ENCODE measurements around the gene UBE2R2. TPM values are rescaled to one million over a fixed set of nuclear protein-coding genes. Genes with fewer than 3 reads are reported as not detected.

UBE2R2 gene
- total and polyA plus RNA-seq, 10 of the 15 experiments (the other 5 are each of a cell fraction or from before 2014, with no cell fraction given), result 7.2 to 32.8 (median 17.2) TPM

GRCh38 chr9:33781736-33782135 lies 35.2 kb upstream of the UBE2R2 start (continued):
- no peak for TF ChIP-seq ZNF592 (IDR thresholded peaks at IDR 0.05)
- TF ChIP-seq JUND (IDR thresholded peaks at IDR 0.05; ENCODE audit: low read depth, low read length), result no peak
- TF ChIP-seq ZNF622 (IDR thresholded peaks at IDR 0.05), result no peak
- no peak for TF ChIP-seq SIN3A (IDR thresholded peaks at IDR 0.05; ENCODE audit: low read depth, low read length)
- no peak for TF ChIP-seq ELK1 (IDR thresholded peaks at IDR 0.05; ENCODE audit: low read depth, low read length)

- Histone ChIP-seq H3K9me3 (replicated peaks; ENCODE audit: control insufficient read depth, insufficient read depth, low read length) (no peaks in the 10 kb centered on the region), H3K27me3 (replicated peaks in 1 of 2; ENCODE audit: control insufficient read depth in 2 of 2, insufficient read depth in 2 of 2, low read length in 1 of 2) (no peaks in the 10 kb centered on the region), H3K4me2 (ENCODE audit: control insufficient read depth, insufficient read depth) (no peak overlapping the region), H3K9ac (ENCODE audit: control insufficient read depth, insufficient read depth, low read length) (no peak overlapping the region), H3K79me2 (ENCODE audit: control insufficient read depth, insufficient read depth, low read length) (no peaks in the 10 kb centered on the region), H3K4me3 (no peak overlapping the region), H3K4me1 (ENCODE audit: control insufficient read depth, insufficient read depth, low read length) (no peaks in the 10 kb centered on the region), H3K36me3 (ENCODE audit: control insufficient read depth in 2 of 2, insufficient read depth in 2 of 2, low read length in 1 of 2) (no peaks in the 10 kb centered on the region), H4K20me1 (ENCODE audit: control insufficient read depth, insufficient read depth) (no peaks in the 10 kb centered on the region), H3K27ac (ENCODE audit: control insufficient read depth, insufficient read depth) (no peak overlapping the region), H2AFZ (ENCODE audit: control insufficient read depth, low read depth, low read length) (no peak overlapping the region)
- intact Hi-C loops (cut with micrococcal nuclease; ENCODE audit: unreplicated experiment), result no loop called here
- ChIA-PET POLR2A (interaction anchor here (0.6 kb wide), 1 partner anchor 924 kb away, joined by 6 read pairs; no protein-coding TSS in a partner anchor), SMC1A (ENCODE audit: uncharacterized antibody, unreplicated experiment) (no interaction called here), RAD21 (ENCODE audit: unreplicated experiment) (interaction anchor here (1.6 kb wide), 1 partner anchor 158 kb away, joined by 3 read pairs; no protein-coding TSS in a partner anchor), CTCF (interaction anchor here (0.7 kb wide), 1 partner anchor 10 kb away, joined by 3 read pairs; no protein-coding TSS in a partner anchor)
- 24% methylated on average over 4 of the region's 4 CpGs for WGBS (ENCODE audit: insufficient coverage, insufficient replicate concordance, low lambda C conversion rate, missing lambda C conversion rate)
- FAIRE-seq (no peak), DNase-seq (ENCODE audit: low read depth, low spot score) (no peak), ATAC-seq (no peak)
- in situ Hi-C loops (cut with MboI), result no loop called here
- no TSS peak for BruUV-seq (replicated peaks)
- no peak for TF ChIP-seq RFX5 (IDR thresholded peaks at IDR 0.05; ENCODE audit: low read depth, low read length)
- TF ChIP-seq SPI1 (IDR thresholded peaks at IDR 0.05; ENCODE audit: borderline replicate concordance, insufficient read depth, low read depth, low read length), result no peak
- TF ChIP-seq ELK1 (IDR thresholded peaks at IDR 0.05; ENCODE audit: low read depth, low read length), result no peak
- TF ChIP-seq E4F1 (IDR thresholded peaks at IDR 0.05; ENCODE audit: borderline replicate concordance, partially characterized antibody), result no peak
- TF ChIP-seq MAX (IDR thresholded peaks at IDR 0.05; ENCODE audit: low read depth, low read length), result no peak
- TF ChIP-seq GABPA (IDR thresholded peaks at IDR 0.05; ENCODE audit: low read depth), result no peak
- no peak for TF ChIP-seq GATAD2B (conservative IDR thresholded peaks at IDR 0.05; ENCODE audit: low read depth)
- no peak for TF ChIP-seq RBBP5 (conservative IDR thresholded peaks at IDR 0.05)
Measured at GRCh38 chr9:33782395-33783152, 34.4 kb upstream of the UBE2R2 start.

Data from GM12878 (cell line).